Transverse colon (tissue), 4 donors: ENCODE data around the gene GNL2. TPM values are rescaled to one million over a fixed set of nuclear protein-coding genes. Genes with fewer than 3 reads are reported as not detected.
"Not testable (repeated sequence)": the region's sequence is repeated elsewhere in the genome, so short reads cannot be mapped to it uniquely, and the experiment has no call there.

Experiments
- DNase-seq: peaks from one replicate; pipeline ENCODE4 v3.0.0-alpha.2; 2019
- H3K27ac ChIP-seq, 4 donors: fragments of 200-600 bp; sonication (generic); 2 replicates each; pipeline ENCODE4 v1.5.1; 2016 to 2018; ENCODE audit warnings: inconsistent platforms in 4 of 4
- H3K27me3 ChIP-seq: fragments of 200-600 bp; sonication (generic); 2 replicates; pipeline ENCODE4 v1.5.1; 2017; ENCODE audit warnings: inconsistent platforms
- H3K36me3 ChIP-seq, 4 donors: fragments of 200-600 bp; sonication (generic); 2 replicates each; pipeline ENCODE4 v1.5.1; 2017 to 2019; ENCODE audit warnings: inconsistent platforms in 4 of 4
- H3K4me1 ChIP-seq, 4 donors: fragments of 200-600 bp; sonication (generic); 2 replicates each; pipeline ENCODE4 v1.5.1; 2017 to 2020; ENCODE audit warnings: inconsistent platforms in 4 of 4
- H3K4me3 ChIP-seq, 4 donors: fragments of 200-600 bp; sonication (generic); 1 replicate in 1 of 4; 2 replicates in 3 of 4; pipeline versions ENCODE4 v1.5.1 to v1.6.1; 2017 to 2019; ENCODE audit warnings: inconsistent platforms in 4 of 4
- H3K9me3 ChIP-seq, 2 donors: fragments of 200-600 bp; sonication (generic); 2 replicates each; pipeline ENCODE4 v1.5.1; 2017 to 2019; ENCODE audit warnings: inconsistent platforms in 2 of 2
- CTCF ChIP-seq, 5 experiments: fragments of 200-600 bp in 3 of 5; fragments of 450-650 bp in 2 of 5; sonication (generic) in 3 of 5; IDR thresholded peaks; 1 replicate in 2 of 5; 2 replicates in 3 of 5; pipeline ENCODE4 v1.5.1; 2016 to 2017; ENCODE audit warnings: antibody characterized with exemption in 5 of 5, inconsistent platforms in 3 of 5, mild to moderate bottlenecking in 2 of 5, moderate library complexity in 1 of 5
- EP300 ChIP-seq: sonication (generic); formaldehyde crosslinking; IDR thresholded peaks from one replicate; pipeline ENCODE4 v1.6.1; 2017; ENCODE audit warnings: antibody characterized with exemption, low read depth
- POLR2A ChIP-seq: fragments of 450-650 bp; IDR thresholded peaks from one replicate; pipeline ENCODE4 v1.6.1; 2016; ENCODE audit warnings: antibody characterized with exemption, mild to moderate bottlenecking, moderate library complexity
- POLR2AphosphoS5 ChIP-seq, 3 donors: sonication (generic); formaldehyde crosslinking; IDR thresholded peaks; one replicate each; pipeline ENCODE4 v1.6.1; 2016; ENCODE audit warnings: antibody characterized with exemption in 3 of 3
- WGBS, 2 donors: methylation state at CpG; one replicate each; pipeline ENCODE4 v1.1.5; 2018; ENCODE audit warnings: low coverage in 1 of 2; 5-methylcytosine and 5-hydroxymethylcytosine counted together
- in situ Hi-C, 4 donors: fragments of 200-750 bp; cut with MboI; loops; one replicate each; pipeline versions ENCODE4 v1.15.0 to v1.15.1; 2017; ENCODE audit warnings: low sequenced_read_pairs in 3 of 4, low pct_ligation_motif_present in 1 of 4, low pct_unique_long_range_greater_than_20kb in 1 of 4
- intact Hi-C: fragments of 100-400 bp; cut with DNase I; formaldehyde crosslinking; loops from one replicate; pipeline ENCODE4 v1.15.1; 2023; ENCODE audit warnings: low total_unique reads
- small RNA-seq, 4 donors: library from RNA; depleted of rRNA; stranded (forward); fragments of <200 nt; gene quantifications; one replicate each; pipeline ENCODE3, GENCODE V24; 2016
- total RNA-seq, 4 donors: library from RNA; depleted of rRNA; stranded (reverse); fragments of >200 nt; gene quantifications; one replicate each; pipeline ENCODE4 v1.1.0, GENCODE V29; 2016

Gene GNL2
- total RNA-seq, 4 donors from 2014 or later = 33.5 to 58.4 (median 43.0) TPM

- intact Hi-C loops = no loop called here
These were observed 76.1 kb downstream of the GNL2 start for GRCh38 chr1:37519613-37520012.

GRCh38 chr1:37518929-37519328, 76.8 kb downstream of the GNL2 start:
- H3K27me3 ChIP-seq, H3K27ac ChIP-seq, in situ Hi-C loops, H3K4me1 ChIP-seq, intact Hi-C loops, H3K36me3 ChIP-seq, DNase-seq, H3K9me3 ChIP-seq: not testable (repeated sequence)
- peak overlapping the region in 1 of 4 donors; percentile 16 for H3K4me3 ChIP-seq
- 84 to 85% methylated on average over 3 to 15 of the region's 15 CpGs for WGBS, 2 donors

More at GRCh38 chr1:37519613-37520012, 76.1 kb downstream of the GNL2 start:
- no peak for DNase-seq
- H3K27ac ChIP-seq = no peak overlapping the region
- TF ChIP-seq EP300 = no peak
- no peak for TF ChIP-seq POLR2AphosphoS5 (IDR thresholded peaks at IDR 0.05)
- TF ChIP-seq POLR2A = no peak
- TF ChIP-seq CTCF (IDR thresholded peaks at IDR 0.05) = no peak
- H3K4me1 ChIP-seq = peaks cover 4 to 7% (median 5%) of the 10 kb centered on the region in 4 donors
- no peaks in the 10 kb centered on the region for H3K27me3 ChIP-seq
- in situ Hi-C loops = no loop called here
- no peaks in the 10 kb centered on the region for H3K36me3 ChIP-seq
- H3K9me3 ChIP-seq = no peaks in the 10 kb centered on the region
- H3K4me3 ChIP-seq = no peak overlapping the region

GRCh38 chr1:37518241-37518640, 77.5 kb downstream of the GNL2 start:
- H3K36me3 ChIP-seq, H3K9me3 ChIP-seq, H3K27me3 ChIP-seq, H3K27ac ChIP-seq, in situ Hi-C loops, DNase-seq, H3K4me3 ChIP-seq, intact Hi-C loops: not testable (repeated sequence)
- 92% methylated on average over 21 of the region's 31 CpGs; no CpG with 5 or more reads in 1 of the 2 donors for WGBS, 2 donors
- H3K4me1 ChIP-seq = peaks cover 10 to 14% (median 12%) of the 10 kb centered on the region in 4 donors

GRCh38 chr1:37517569-37517968, 78.2 kb downstream of the GNL2 start:
- WGBS, 2 donors = 91 to 100% methylated on average over 1 of the region's 1 CpG
- intact Hi-C loops = no loop called here
- Histone ChIP-seq H3K4me1 (peaks cover 10 to 21% (median 13%) of the 10 kb centered on the region in 4 donors), H3K9me3 (no peaks in the 10 kb centered on the region), H3K27me3 (no peaks in the 10 kb centered on the region), H3K36me3 (no peaks in the 10 kb centered on the region), H3K27ac (no peak overlapping the region), H3K4me3 (no peak overlapping the region)
- in situ Hi-C loops = no loop called here
- DNase-seq = no peak
- TF ChIP-seq CTCF (IDR thresholded peaks at IDR 0.05) = no peak
- TF ChIP-seq POLR2A = no peak
- no peak for TF ChIP-seq EP300
- no peak for TF ChIP-seq POLR2AphosphoS5 (IDR thresholded peaks at IDR 0.05)

Small RNA genes lying within 50 kb of the gene (small RNA-seq; reads per million reads assigned to genes)
- gene AL034379.1 = 0 reads per million in 4 donors

Other genes with a start within 250 kb of the GNL2 start
- 10 to 100 TPM in 3 of 4 donors, 1 to 10 TPM in 1; 5.8 to 41.9 (median 28.8) TPM for gene ZC3H12A, start 121.4 kb downstream of the GNL2 start, total RNA-seq
- 10 to 100 TPM in 3 of 4 donors, 1 to 10 TPM in 1; 8.2 to 51.9 (median 32.9) TPM for gene MEAF6, start 81.2 kb downstream of the GNL2 start, total RNA-seq
- gene SNIP1, start 41.6 kb downstream of the GNL2 start, total RNA-seq = 100 to 1,000 TPM in 1 of 4 donors, 10 to 100 TPM in 2, 1 to 10 TPM in 1; 9.0 to 175 (median 18.6) TPM
- 1 to 10 TPM in 3 of 4 donors, not detected in 1; 1.6 to 6.6 (median 3.7) TPM for gene DNALI1, start 39.0 kb downstream of the GNL2 start, total RNA-seq
- gene RSPO1, start 39.0 kb upstream of the GNL2 start, total RNA-seq = 10 to 100 TPM in 1 of 4 donors, 1 to 10 TPM in 1, under 1 TPM in 2; 0.40 to 11.6 (median 1.2) TPM
- 1 to 10 TPM in 3 of 4 donors, not detected in 1; 2.0 to 5.7 (median 2.1) TPM for gene CDCA8, start 96.6 kb upstream of the GNL2 start, total RNA-seq
- 10 to 100 TPM; 54.5 to 94.3 (median 77.6) TPM for gene EPHA10, start 169.2 kb upstream of the GNL2 start, total RNA-seq
- 1 to 10 TPM; 1.1 to 9.6 (median 5.7) TPM for gene MANEAL, start 197.9 kb upstream of the GNL2 start, total RNA-seq
- gene C1orf122, start 211.9 kb upstream of the GNL2 start, total RNA-seq = 10 to 100 TPM; 48.9 to 71.6 (median 55.2) TPM
- gene YRDC, start 212.3 kb upstream of the GNL2 start, total RNA-seq = 10 to 100 TPM in 3 of 4 donors, 1 to 10 TPM in 1; 3.4 to 17.2 (median 11.6) TPM